ENCODE measurements around the gene OR9Q1. TPM values are rescaled to one million over a fixed set of nuclear protein-coding genes. Genes with fewer than 3 reads are reported as not detected.

The OR9Q1 gene
- total and polyA plus RNA-seq, 2 experiments from 2014 or later = not detected

DNA sequence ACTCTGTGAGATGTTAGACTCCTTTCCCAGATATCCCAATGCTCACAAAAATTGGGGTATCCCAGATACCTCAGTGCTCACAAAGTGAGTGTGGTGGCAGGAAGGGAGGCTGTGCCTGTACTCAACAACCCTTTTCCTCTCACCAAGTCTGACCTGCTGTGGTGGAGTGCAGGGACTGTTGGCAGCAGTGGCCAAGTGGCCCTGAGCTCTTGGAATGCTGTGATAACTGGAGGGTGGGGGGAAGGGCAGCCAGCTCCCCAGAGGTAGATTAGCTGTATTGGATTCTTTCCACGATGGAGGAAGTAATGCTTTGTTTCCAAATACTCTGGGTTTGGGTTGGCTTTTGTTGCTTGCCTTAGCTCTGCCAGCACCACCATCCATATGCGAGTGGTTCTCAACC, 46.0 kb upstream of the OR9Q1 start (continued):
- no peak for TF ChIP-seq STAT1 (IDR thresholded peaks at IDR 0.05; ENCODE audit: unreplicated experiment)

DNA sequence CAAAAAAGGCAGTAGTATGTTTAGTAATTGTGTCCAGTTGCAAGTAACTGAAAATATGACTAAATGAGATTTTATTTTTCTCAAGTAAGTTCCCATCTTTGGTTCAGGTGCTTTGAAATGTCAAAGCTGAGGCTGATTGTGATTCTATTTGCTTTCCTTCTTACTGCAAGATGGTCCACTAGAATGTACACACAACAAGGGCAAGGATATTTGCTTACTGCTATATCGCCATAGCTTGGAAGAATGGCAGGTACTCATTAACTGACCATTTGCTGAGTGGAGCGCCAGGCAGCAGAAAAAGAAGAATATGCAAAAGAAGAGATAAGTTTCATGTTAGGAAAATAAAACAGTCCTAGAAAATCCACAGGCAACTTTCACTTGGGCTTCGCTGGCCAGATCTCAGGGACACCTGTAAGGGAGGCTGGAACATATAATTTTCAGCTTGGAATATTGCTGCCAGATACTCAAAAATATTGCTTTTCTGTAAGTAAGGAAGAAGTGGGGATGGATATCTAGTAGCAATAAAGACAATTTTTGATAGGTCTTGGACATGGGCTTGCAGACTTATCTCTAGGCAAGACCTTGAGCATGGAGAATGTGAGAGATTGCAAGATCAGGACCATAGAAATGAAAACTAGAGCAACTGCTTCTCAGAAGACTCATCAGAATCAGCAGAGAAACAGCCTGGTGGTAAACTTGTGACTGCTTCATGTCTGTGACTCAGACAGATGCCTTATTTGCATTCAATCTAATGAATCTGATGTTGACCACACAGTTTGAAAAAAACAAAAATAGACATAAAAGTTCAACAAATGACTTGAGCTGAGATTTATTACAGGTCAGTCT, 44.8 kb upstream of the OR9Q1 start:
- H3K9me2 ChIP-seq (ENCODE audit: insufficient read depth) = peaks cover 10% of the 10 kb centered on the region
- H2AFZ ChIP-seq = no peak overlapping the region
- no peaks in the 10 kb centered on the region for H3F3A ChIP-seq (replicated peaks; ENCODE audit: low read depth)
- Mint-ChIP-seq H3K27me3 (ENCODE audit: insufficient read depth, low read depth, poor library complexity) (peaks cover 2% of the 10 kb centered on the region), H3K4me3 (no peak overlapping the region), H3K4me1 (peaks cover 11% of the 10 kb centered on the region; the same call in 1 of the 3 replicates), H3K27ac (no peak overlapping the region), H3K36me3 (ENCODE audit: low read depth) (no peaks in the 10 kb centered on the region), H3K9me3 (no peaks in the 10 kb centered on the region)
- no peak for ATAC-seq
- no peaks in the 10 kb centered on the region for H3K4me1 ChIP-seq (ENCODE audit: insufficient read depth)
- no peaks in the 10 kb centered on the region for H3K79me2 ChIP-seq (replicated peaks; ENCODE audit: insufficient read depth)
- no peak overlapping the region for H3K4me2 ChIP-seq
- no peaks in the 10 kb centered on the region for H3K27me3 ChIP-seq (ENCODE audit: insufficient read depth)
- TF ChIP-seq ZNF114 (CRISPR knock-in tag; IDR thresholded peaks at IDR 0.05) (no peak), ZNF331 (CRISPR knock-in tag; IDR thresholded peaks at IDR 0.05; ENCODE audit: low read depth) (no peak), EZH2phosphoT487 (IDR thresholded peaks at IDR 0.05; ENCODE audit: unreplicated experiment) (no peak), CREB1 (CRISPR knock-in tag; IDR thresholded peaks at IDR 0.05; ENCODE audit: low read depth) (no peak), EZH2 (IDR thresholded peaks at IDR 0.05; ENCODE audit: low read depth, unreplicated experiment) (no peak), JUNB (IDR thresholded peaks at IDR 0.05; ENCODE audit: unreplicated experiment) (no peak), STAT1 (IDR thresholded peaks at IDR 0.05; ENCODE audit: unreplicated experiment) (no peak), POLR2AphosphoS5 (IDR thresholded peaks at IDR 0.05; ENCODE audit: low read depth) (no peak), CTCF (conservative IDR thresholded peaks at IDR 0.05; ENCODE audit: low read depth in 2 of 2) (no peak)
- TF ChIP-seq, protein P1, sequence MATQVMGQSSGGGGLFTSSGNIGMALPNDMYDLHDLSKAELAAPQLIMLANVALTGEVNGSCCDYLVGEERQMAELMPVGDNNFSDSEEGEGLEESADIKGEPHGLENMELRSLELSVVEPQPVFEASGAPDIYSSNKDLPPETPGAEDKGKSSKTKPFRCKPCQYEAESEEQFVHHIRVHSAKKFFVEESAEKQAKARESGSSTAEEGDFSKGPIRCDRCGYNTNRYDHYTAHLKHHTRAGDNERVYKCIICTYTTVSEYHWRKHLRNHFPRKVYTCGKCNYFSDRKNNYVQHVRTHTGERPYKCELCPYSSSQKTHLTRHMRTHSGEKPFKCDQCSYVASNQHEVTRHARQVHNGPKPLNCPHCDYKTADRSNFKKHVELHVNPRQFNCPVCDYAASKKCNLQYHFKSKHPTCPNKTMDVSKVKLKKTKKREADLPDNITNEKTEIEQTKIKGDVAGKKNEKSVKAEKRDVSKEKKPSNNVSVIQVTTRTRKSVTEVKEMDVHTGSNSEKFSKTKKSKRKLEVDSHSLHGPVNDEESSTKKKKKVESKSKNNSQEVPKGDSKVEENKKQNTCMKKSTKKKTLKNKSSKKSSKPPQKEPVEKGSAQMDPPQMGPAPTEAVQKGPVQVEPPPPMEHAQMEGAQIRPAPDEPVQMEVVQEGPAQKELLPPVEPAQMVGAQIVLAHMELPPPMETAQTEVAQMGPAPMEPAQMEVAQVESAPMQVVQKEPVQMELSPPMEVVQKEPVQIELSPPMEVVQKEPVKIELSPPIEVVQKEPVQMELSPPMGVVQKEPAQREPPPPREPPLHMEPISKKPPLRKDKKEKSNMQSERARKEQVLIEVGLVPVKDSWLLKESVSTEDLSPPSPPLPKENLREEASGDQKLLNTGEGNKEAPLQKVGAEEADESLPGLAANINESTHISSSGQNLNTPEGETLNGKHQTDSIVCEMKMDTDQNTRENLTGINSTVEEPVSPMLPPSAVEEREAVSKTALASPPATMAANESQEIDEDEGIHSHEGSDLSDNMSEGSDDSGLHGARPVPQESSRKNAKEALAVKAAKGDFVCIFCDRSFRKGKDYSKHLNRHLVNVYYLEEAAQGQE (IDR thresholded peaks at IDR 0.05; ENCODE audit: unreplicated experiment) = no peak
- TF ChIP-seq, protein P2, sequence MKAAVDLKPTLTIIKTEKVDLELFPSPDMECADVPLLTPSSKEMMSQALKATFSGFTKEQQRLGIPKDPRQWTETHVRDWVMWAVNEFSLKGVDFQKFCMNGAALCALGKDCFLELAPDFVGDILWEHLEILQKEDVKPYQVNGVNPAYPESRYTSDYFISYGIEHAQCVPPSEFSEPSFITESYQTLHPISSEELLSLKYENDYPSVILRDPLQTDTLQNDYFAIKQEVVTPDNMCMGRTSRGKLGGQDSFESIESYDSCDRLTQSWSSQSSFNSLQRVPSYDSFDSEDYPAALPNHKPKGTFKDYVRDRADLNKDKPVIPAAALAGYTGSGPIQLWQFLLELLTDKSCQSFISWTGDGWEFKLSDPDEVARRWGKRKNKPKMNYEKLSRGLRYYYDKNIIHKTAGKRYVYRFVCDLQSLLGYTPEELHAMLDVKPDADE (IDR thresholded peaks at IDR 0.05) = no peak
- TF ChIP-seq, protein P3, sequence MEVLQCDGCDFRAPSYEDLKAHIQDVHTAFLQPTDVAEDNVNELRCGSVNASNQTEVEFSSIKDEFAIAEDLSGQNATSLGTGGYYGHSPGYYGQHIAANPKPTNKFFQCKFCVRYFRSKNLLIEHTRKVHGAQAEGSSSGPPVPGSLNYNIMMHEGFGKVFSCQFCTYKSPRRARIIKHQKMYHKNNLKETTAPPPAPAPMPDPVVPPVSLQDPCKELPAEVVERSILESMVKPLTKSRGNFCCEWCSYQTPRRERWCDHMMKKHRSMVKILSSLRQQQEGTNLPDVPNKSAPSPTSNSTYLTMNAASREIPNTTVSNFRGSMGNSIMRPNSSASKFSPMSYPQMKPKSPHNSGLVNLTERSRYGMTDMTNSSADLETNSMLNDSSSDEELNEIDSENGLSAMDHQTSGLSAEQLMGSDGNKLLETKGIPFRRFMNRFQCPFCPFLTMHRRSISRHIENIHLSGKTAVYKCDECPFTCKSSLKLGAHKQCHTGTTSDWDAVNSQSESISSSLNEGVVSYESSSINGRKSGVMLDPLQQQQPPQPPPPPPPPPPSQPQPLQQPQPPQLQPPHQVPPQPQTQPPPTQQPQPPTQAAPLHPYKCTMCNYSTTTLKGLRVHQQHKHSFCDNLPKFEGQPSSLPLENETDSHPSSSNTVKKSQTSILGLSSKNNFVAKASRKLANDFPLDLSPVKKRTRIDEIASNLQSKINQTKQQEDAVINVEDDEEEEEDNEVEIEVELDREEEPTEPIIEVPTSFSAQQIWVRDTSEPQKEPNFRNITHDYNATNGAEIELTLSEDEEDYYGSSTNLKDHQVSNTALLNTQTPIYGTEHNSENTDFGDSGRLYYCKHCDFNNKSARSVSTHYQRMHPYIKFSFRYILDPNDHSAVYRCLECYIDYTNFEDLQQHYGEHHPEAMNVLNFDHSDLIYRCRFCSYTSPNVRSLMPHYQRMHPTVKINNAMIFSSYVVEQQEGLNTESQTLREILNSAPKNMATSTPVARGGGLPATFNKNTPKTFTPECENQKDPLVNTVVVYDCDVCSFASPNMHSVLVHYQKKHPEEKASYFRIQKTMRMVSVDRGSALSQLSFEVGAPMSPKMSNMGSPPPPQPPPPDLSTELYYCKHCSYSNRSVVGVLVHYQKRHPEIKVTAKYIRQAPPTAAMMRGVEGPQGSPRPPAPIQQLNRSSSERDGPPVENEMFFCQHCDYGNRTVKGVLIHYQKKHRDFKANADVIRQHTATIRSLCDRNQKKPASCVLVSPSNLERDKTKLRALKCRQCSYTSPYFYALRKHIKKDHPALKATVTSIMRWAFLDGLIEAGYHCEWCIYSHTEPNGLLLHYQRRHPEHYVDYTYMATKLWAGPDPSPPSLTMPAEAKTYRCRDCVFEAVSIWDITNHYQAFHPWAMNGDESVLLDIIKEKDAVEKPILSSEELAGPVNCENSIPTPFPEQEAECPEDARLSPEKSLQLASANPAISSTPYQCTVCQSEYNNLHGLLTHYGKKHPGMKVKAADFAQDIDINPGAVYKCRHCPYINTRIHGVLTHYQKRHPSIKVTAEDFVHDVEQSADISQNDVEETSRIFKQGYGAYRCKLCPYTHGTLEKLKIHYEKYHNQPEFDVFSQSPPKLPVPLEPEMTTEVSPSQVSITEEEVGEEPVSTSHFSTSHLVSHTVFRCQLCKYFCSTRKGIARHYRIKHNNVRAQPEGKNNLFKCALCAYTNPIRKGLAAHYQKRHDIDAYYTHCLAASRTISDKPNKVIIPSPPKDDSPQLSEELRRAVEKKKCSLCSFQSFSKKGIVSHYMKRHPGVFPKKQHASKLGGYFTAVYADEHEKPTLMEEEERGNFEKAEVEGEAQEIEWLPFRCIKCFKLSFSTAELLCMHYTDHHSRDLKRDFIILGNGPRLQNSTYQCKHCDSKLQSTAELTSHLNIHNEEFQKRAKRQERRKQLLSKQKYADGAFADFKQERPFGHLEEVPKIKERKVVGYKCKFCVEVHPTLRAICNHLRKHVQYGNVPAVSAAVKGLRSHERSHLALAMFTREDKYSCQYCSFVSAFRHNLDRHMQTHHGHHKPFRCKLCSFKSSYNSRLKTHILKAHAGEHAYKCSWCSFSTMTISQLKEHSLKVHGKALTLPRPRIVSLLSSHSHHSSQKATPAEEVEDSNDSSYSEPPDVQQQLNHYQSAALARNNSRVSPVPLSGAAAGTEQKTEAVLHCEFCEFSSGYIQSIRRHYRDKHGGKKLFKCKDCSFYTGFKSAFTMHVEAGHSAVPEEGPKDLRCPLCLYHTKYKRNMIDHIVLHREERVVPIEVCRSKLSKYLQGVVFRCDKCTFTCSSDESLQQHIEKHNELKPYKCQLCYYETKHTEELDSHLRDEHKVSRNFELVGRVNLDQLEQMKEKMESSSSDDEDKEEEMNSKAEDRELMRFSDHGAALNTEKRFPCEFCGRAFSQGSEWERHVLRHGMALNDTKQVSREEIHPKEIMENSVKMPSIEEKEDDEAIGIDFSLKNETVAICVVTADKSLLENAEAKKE (CRISPR knock-in tag; IDR thresholded peaks at IDR 0.05) = no peak
- H3K36me3 ChIP-seq (ENCODE audit: insufficient read depth) = no peaks in the 10 kb centered on the region
- H4K20me1 ChIP-seq (replicated peaks; ENCODE audit: insufficient read depth) = no peaks in the 10 kb centered on the region
- no peak overlapping the region for H3K27ac ChIP-seq (ENCODE audit: low read depth)
- no peak overlapping the region for H3K4me3 ChIP-seq
- DNase-seq (ENCODE audit: low spot score) = no peak

Data from GM23338 (cell line).